DMS114 treated with DMSO at 0.1 percent for 48 hours (cell line): ENCODE data around the gene HMG20B.
A peak's percentile ranks its signal among the peaks of the same experiment; 100 is the strongest.

ENCODE experiments used
- DNase-seq: peaks from one replicate; lab custom pipeline; 2025; ENCODE audit not compliant: unreplicated experiment; lab: John Stamatoyannopoulos, UW

The HMG20B gene

DNA sequence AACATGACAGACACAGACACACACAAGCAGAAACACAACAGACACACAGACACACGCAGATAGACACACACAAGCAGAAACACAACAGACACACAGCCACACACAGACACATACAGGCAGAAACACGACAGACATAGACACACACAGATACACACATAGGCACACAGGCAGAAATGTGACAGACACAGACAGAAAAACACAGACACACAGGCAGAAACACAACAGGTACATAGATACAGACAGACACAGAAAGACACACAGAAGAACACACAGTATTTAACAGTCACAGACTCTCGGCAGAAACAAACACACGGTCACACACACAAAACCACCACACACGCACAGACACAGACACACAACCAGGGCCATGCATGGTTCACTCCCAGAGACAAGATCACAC is 33.0 kb downstream of the HMG20B start:
- no peak for DNase-seq

GRCh38 chr19:3606174-3606689 is 33.5 kb downstream of the HMG20B start:
- no peak for DNase-seq

DNA sequence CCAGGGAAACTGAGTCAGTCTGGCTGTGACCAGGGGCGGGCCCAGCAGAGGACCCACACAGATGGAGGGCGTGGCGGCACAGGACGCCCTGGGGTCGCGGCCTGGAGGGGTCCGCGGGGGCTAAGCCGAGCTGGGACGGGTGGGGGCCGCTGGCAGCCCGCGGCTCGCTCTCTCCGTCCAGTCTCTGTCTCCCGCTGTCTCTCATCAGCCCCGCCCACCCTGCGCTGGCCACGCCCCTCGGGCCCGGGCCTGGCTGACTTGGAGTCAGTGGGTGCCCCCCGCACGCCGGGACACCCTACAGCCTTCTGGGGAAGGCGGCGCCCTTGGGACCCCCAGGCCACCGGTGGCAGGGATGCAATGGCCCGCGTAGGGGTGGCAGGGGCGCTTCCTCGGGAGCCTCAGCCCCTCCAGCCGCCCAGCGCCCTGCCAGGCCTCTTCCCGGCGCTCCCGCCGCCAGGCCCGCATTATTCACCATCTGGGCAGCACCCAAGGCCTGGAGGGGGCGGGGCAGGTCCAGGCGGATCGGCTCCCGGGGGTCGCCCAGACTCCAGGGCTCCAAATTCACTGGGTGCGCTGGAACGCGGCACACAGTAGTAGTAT is 34.0 kb downstream of the HMG20B start, which contains the start of gene TBXA2R:
Gene TBXA2R, minus strand, starts transcription at position 186 of the 600 bp plus-strand sequence. CDS start 6,241 bp downstream, outside the sequence.
- peak; percentile 39 for DNase-seq

DNA sequence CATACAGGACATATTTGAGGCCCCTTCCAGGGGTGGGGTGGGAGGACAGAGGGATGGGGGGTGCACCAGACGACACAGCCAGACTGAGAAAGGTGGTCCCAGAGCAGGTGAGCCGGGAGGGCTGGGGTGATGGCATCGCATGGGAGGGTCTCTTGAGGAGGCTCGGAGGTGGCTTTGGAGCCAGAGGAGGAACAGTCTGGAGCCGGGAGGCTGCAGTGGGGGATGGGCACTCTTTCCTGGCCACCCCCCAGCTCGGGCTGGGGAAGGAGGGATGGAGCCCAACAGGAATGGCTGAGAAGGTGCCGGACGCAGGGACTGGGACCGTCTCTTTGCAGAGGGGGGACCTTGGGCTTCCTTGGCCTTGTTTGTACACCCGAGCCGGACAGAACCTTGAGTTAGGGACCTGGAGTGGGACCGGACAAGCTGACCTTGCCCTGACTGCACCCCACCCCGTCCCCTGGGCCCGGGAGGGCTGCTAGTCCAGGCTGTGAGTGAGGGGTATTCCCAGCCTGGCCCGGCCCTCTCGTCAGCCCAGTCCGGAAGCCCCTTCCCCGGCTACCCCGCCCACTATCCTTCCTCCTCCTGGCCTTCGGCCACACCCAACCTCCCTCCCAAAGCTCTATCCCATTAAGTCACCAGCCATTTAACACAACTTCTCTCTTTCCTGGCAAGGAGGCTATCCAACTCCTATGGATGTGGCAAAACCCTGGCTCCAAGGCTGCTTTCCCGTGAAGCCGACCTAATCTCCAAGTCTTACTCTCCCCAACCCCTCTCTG is 34.7 kb downstream of the HMG20B start:
- peak; percentile 23 for DNase-seq

DNA sequence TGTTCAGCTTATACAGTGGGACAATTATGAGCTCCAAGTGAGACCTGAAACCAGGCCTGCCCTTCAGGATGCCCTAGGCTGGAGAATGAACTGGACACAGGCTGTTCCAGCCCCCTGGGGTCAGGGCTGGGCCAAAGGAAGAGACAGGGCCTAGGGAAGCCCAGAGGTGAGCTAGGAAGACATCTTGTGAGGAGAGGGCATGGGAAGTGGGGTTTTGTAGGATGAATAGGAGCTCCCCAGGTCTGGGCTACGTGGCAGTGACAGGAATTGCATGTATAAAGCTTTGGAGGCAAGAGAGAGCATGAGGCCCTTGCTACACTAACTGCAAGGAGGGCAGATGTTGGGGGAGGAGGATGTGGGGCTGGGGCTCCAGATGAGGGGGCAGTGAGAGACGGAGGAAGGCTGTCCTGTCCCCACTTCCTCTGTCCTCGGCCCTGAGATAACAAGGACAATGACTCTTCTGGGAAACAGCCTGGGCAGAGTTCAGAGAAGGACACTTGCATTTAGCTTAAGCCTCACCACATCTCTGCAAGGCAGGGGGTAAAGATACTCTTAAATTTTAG is 35.4 kb downstream of the HMG20B start:
- DNase-seq = no peak

DNA sequence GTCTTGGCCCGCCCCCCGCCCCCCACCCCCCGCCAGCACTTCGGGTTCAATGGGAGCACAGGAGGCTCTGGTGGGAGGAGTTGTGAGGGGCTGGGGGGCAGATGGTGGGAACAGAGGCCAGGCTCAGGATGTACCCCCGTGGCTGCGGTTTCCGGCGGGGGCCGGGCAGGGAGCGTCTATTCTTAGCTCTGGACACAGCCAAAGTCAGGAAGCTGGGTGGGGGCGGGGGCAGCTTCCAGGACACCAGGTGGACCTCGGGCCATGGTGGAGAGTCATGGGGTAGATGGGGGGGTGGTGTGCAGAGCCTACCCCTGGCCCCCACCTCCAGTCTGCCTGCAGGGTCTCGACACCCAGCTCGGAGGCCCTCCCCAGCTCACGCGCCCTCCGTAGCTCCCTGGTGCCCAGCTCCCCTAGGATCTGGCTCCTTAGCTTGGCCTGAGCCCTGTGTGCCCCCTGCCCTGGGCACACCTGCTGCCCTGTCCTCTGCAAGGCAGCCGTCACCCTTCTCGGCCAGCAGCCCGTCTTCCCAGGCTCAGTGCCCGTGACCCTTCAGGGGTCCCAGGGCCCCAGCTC is 36.1 kb downstream of the HMG20B start:
- no peak for DNase-seq

DNA sequence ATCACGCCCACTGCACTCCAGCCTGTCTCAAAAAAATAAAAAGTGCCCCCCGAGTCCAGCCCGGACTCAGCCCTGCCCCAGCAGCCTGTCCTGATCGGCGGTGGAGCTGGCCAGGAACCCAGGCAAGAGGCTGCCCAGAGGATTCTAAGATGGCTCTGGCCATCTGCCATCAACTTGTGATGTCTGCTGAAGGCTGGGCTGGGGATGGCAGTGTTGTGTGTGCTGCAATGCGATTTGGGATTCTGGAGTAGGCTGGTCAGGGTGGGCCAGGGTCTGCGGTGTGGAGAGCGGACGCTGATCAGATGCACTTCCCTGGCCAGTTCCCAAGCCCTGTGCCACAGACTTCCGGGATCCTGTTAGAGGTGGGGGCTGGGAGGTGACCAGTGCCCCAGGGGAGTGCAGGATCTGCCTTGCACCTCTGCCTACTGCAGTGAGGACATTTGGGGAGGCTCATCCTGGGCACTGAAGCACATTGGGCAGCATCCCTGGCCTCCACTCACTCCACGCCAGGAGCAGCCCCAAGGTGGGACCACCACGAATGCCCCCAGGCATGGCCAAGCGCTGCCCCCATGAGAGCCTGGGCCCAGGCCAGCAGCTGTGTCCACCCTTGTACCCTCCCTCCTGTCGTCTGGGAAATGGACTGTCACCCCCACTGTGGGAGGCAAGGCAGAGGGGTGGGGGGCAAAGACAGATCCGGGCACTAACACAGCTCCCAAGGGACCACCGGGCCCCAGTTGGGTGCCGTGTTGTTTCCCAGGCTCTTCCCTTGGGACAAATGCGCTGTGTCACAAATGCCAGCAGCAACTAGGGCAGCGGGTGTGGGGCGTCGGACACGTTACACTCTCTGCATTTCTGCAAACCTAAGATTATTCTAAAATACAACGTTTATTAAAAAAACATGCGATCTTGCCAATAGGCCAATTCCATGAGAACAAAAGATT is 37.3 kb downstream of the HMG20B start:
- DNase-seq = no peak

- DNase-seq = no peak
These were observed 38.3 kb downstream of the HMG20B start for GRCh38 chr19:3610745-3611717.

- DNase-seq = no peak
These were observed 39.1 kb downstream of the HMG20B start for GRCh38 chr19:3611841-3612240.

- DNase-seq = no peak
These were observed 39.6 kb downstream of the HMG20B start for GRCh38 chr19:3612330-3612729.

DNA sequence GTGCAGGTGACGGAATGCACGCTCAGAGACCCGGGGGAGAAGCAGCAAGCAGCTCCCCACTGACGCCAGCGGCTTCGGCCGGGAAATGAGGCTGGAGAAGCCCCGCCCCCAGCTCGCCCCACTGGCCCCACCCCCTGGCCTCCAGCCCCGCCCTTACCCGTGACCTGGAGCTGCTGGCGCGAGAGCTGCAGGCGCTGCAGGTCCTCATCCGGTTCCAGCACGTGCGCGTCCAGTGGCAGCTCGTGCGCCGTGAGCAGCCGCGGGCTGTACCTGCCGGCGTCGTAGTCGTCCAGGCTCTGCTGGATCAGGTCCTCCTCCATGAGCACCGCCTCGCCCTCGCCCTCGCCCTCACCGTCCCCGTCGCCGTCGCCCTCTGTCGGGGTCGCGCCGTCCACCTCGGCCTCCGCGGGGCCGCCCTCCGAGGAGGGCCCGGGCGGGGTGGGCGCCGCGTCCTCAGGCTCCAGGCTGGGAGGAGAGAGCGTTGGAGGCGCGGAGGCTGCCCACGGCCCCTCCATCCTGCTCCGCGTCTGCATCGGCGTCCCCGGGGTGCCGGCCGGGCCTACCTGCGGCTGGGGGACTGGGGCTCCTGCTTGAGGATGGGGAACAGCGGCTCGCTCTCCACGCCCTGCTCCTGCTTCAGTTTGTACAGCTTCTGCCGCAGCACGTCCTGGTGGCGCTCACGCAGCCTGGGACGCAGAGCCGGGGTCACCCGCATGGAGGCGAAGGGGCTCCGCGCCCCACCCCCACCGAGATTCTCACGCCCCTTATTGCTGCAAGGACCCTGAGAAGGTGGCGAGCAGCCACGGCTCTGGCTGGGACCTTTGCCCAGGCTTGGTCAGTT is 40.4 kb downstream of the HMG20B start:
- no peak for DNase-seq

DNA sequence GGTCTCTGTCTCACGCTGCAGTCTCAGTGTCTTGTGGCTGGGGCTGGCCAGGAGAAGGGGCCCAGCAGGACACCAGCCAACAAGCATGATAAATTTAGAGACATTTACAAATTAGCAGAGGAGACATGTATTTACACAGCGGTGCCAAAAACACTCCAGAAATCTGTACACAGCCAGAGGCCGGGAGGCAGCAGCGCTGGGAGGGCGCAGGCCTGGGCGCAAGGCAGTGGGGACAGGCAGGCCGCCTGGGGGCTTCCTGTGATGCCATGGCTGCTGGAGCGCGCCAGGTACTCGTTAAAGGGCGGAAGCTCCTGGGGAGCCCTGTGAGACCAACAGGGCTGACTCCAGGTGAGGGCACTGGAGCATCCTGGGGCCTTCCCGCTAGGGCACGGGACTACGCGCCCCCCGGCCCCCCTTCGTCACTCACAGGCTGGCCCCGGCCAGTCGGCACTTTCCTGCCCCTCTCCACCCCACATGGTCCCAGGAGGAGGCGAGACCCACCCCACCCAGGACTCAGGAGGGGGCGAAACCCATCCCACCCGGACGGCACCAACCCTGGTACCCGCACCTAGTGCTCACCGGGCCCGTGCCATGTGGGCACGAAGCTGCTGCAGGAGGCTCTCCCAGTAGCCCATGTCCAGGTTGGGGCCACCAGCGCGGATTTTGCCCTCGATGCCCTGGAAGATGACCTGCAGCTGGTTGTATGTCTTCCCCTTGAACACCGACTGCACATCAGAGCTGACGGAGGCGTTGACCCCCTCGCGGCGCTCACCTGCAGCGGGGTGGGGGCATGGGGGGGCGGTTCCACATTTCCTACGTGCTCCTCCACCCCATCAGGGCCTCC is 41.3 kb downstream of the HMG20B start:
- no peak for DNase-seq

GRCh38 chr19:3614858-3615505 is 42.2 kb downstream of the HMG20B start:
- DNase-seq = no peak

DNA sequence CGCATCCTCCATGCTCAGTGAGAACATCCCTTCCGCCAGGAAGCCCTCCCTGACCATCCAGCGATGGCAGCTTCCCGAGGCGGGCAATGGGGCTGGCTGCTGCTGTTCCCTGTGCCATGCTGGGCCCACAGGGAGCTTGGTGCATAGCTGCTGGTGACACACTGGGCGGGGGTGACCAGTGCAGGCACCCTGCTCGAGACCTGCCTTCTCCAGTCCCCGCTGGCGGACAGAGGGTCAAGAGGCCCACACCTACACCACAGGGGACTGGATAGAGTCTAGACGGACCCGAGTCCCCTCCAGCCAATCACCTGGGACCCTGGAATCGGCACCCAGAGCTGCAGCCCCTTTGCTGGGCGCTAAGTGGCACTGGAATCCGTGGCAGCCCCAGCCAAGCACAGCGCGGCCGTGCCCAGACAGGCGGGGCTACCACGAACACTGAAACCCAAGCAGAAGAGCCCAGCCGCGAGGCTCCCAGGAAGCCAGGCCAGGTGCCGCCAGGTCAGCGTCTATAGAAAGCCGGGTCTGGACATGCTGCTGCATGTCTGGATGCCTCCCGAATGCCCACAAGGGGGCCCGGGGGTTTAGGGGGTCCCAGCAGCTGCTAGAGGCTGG is 42.9 kb downstream of the HMG20B start:
- DNase-seq = no peak

DNA sequence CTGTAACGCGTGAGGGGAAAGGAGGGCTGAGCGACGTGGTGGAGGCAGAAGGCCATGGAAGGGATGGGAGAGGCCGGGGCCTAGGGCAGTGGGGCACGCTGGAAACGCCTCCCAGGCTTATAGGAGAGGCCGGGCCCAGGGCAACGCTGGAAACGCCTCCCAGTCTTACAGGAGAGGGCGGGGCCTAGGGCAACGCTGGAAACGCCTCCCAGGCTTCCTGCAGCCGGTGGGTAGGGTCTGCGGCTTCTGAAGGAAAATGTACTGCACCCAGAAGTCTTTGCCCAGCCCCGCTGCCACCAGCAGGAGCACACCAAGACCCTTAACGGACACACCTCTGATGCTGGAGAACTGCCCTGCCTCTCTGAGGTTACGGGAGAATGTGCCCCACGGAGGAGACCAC is 44.7 kb downstream of the HMG20B start:
- no peak for DNase-seq

- no peak for DNase-seq
These were observed 45.5 kb downstream of the HMG20B start for GRCh38 chr19:3618144-3618810.
